Aorta (tissue), 5 donors: ENCODE data around the gene TSC22D2. TPM values are rescaled to one million over a fixed set of nuclear protein-coding genes. Genes with fewer than 3 reads are reported as not detected.

ENCODE experiments used
- ATAC-seq: fragments of 200-7000 bp; cut with Tn5 transposase; one replicate; pipeline ENCODE4 v1.9.1; 2022; ENCODE audit warnings: moderate library complexity; ENCODE audit not compliant: low FRiP score
- DNase-seq, 2 donors: peaks; one replicate each; pipeline ENCODE4 v3.0.0-alpha.2; 2020
- H3K27ac ChIP-seq, 2 donors: one replicate each; pipeline ENCODE4 v1.5.1; 2013; ENCODE audit warnings: low read length in 2 of 2, mild to moderate bottlenecking in 2 of 2, moderate library complexity in 2 of 2, control low read depth in 1 of 2, inconsistent platforms in 1 of 2, low read depth in 1 of 2
- H3K27me3 ChIP-seq, 2 donors: one replicate each; pipeline ENCODE4 v1.6.1; 2013; ENCODE audit warnings: control low read depth in 1 of 2, low read length in 1 of 2, mild to moderate bottlenecking in 1 of 2, moderate library complexity in 1 of 2; ENCODE audit not compliant: insufficient read depth in 2 of 2, control insufficient read depth in 1 of 2
- H3K36me3 ChIP-seq, 2 donors: one replicate each; pipeline ENCODE4 v1.6.1; 2013; ENCODE audit warnings: control low read depth in 1 of 2, low read length in 1 of 2, mild to moderate bottlenecking in 1 of 2; ENCODE audit not compliant: insufficient read depth in 2 of 2, control insufficient read depth in 1 of 2
- H3K4me1 ChIP-seq, 2 donors: one replicate each; pipeline ENCODE4 v1.6.1; 2013; ENCODE audit warnings: low read length in 2 of 2, control low read depth in 1 of 2, mild to moderate bottlenecking in 1 of 2, moderate library complexity in 1 of 2; ENCODE audit not compliant: insufficient read depth in 2 of 2, control insufficient read depth in 1 of 2
- H3K4me3 ChIP-seq, 2 donors: one replicate each; pipeline ENCODE4 v1.5.1; 2013; ENCODE audit warnings: low read length in 2 of 2, control low read depth in 1 of 2, mild to moderate bottlenecking in 1 of 2
- H3K9me3 ChIP-seq: one replicate; pipeline ENCODE4 v1.6.1; 2013; ENCODE audit warnings: mild to moderate bottlenecking, low read length; ENCODE audit not compliant: control insufficient read depth
- WGBS, 2 donors: extraction: QIAGEN DNeasy Blood & Tissue Kit; methylation state at CpG; one replicate each; pipeline ENCODE4 v1.1.7; 2013; 5-methylcytosine and 5-hydroxymethylcytosine counted together
- intact Hi-C, 2 donors: fragments of 100-400 bp; cut with DNase I; formaldehyde crosslinking; loops; one replicate each; pipeline versions ENCODE4 v1.14.2 to v1.15.0; 2022
- polyA plus RNA-seq, 2 donors: library from polyadenylated mRNA; stranded (reverse); fragments of 200-250 nt; gene quantifications; one replicate each; pipeline ENCODE4 v1.2.3, GENCODE V29; 2013
- total RNA-seq, 2 donors: library from RNA; stranded (reverse); fragmentation: NEBNext Ultra II Directional; extraction: Animal tissue kit (Norgen Biotek cat#: 25700); gene quantifications; one replicate each; pipeline ENCODE4 v1.2.1, GENCODE V29; 2021
- donor health status: healthy with polysubstance abuse.
- donor health status: Bipolar disorder and iron deficiency.
- donor health status: DM: no; HTN: no; CAD: no.
- donor health status: DM: no; HTN: no; CAD: no.
- donor health status: DM: yes; HTN: yes; CAD: no.

TSC22D2 gene
- total and polyA plus RNA-seq, 4 donors = 10.6 to 64.7 (median 27.7) TPM

GRCh38 chr3:150409125-150409511 is 1.0 kb downstream of the TSC22D2 start:
- WGBS, 2 donors = 0 to 1% methylated on average over 30 of the region's 30 CpGs
- H3K9me3 ChIP-seq = no peaks in the 10 kb centered on the region
- DNase-seq (no peak), ATAC-seq (peak; percentile 0)
- intact Hi-C loops = loop anchor here (2.0 to 10.0 kb wide), 7 partner anchors 37 to 437 kb away; partner anchors contain the start of genes EIF2A (in 1 of the 2), PFN2 (in 1 of the 2) and SERP1 (in 1 of the 2)
- peak overlapping the region; percentile 81 to 100 for H3K27ac ChIP-seq
- H3K4me1 ChIP-seq = no peaks in the 10 kb centered on the region
- H3K27me3 ChIP-seq = no peaks in the 10 kb centered on the region
- peak overlapping the region; percentile 76 to 78 for H3K4me3 ChIP-seq
- no peaks in the 10 kb centered on the region for H3K36me3 ChIP-seq

- H3K9me3 ChIP-seq = no peaks in the 10 kb centered on the region
- no peaks in the 10 kb centered on the region for H3K4me1 ChIP-seq
- H3K4me3 ChIP-seq = peak overlapping the region; percentile 76 to 78
- 0% methylated on average over 66 to 72 of the region's 72 CpGs for WGBS, 2 donors
- no peaks in the 10 kb centered on the region for H3K27me3 ChIP-seq
- intact Hi-C loops = loop anchor here (2.0 to 10.0 kb wide), 10 partner anchors 37 to 437 kb away; partner anchors contain the start of genes EIF2A (in 1 of the 2), PFN2 (in 1 of the 2) and SERP1 (in 1 of the 2)
- peak; percentile 87 to 91 for DNase-seq
- no peaks in the 10 kb centered on the region for H3K36me3 ChIP-seq
- H3K27ac ChIP-seq = peak overlapping the region; percentile 81 to 100
- peak; percentile 70 for ATAC-seq
Measured at GRCh38 chr3:150409512-150410310, 1.6 kb downstream of the TSC22D2 start.

GRCh38 chr3:150410311-150411105 is 2.4 kb downstream of the TSC22D2 start:
- Histone ChIP-seq H3K27me3 (no peaks in the 10 kb centered on the region), H3K36me3 (no peaks in the 10 kb centered on the region), H3K9me3 (no peaks in the 10 kb centered on the region), H3K4me3 (peak overlapping the region; percentile 76 to 78), H3K27ac (peak overlapping the region in 1 of 2 donors; percentile 100), H3K4me1 (peaks cover 2 to 3% of the 10 kb centered on the region in 2 donors)
- 0% methylated on average over 64 to 68 of the region's 68 CpGs for WGBS, 2 donors
- DNase-seq (peak; percentile 67 to 82), ATAC-seq (no peak)
- intact Hi-C loops = loop anchor here (5.0 to 10.0 kb wide), 3 partner anchors 37 to 186 kb away; no protein-coding TSS in a partner anchor

GRCh38 chr3:150411106-150411460 is 3.0 kb downstream of the TSC22D2 start:
- WGBS, 2 donors = 0 to 1% methylated on average over 5 of the region's 5 CpGs
- H3K27me3 ChIP-seq = no peaks in the 10 kb centered on the region
- no peaks in the 10 kb centered on the region for H3K9me3 ChIP-seq
- ATAC-seq (no peak), DNase-seq (no peak)
- no peaks in the 10 kb centered on the region for H3K36me3 ChIP-seq
- peak overlapping the region; percentile 76 to 78 for H3K4me3 ChIP-seq
- peaks cover 3 to 7% of the 10 kb centered on the region in 2 donors for H3K4me1 ChIP-seq
- H3K27ac ChIP-seq = peak overlapping the region in 1 of 2 donors; percentile 9
- intact Hi-C loops = loop anchor here (5.0 to 10.0 kb wide), 3 partner anchors 36 to 186 kb away; no protein-coding TSS in a partner anchor

GRCh38 chr3:150411546-150411945 is 3.4 kb downstream of the TSC22D2 start:
- WGBS, 2 donors = 0 to 1% methylated on average over 3 of the region's 3 CpGs
- Histone ChIP-seq H3K27me3 (no peaks in the 10 kb centered on the region), H3K4me1 (peaks cover 3 to 7% of the 10 kb centered on the region in 2 donors), H3K4me3 (peak overlapping the region; percentile 76 to 78), H3K27ac (no peak overlapping the region), H3K9me3 (no peaks in the 10 kb centered on the region), H3K36me3 (no peaks in the 10 kb centered on the region)
- DNase-seq = no peak
- ATAC-seq = no peak
- intact Hi-C loops = loop anchor here (5.0 to 10.0 kb wide), 3 partner anchors 36 to 187 kb away; no protein-coding TSS in a partner anchor

GRCh38 chr3:150411976-150412375 is 3.9 kb downstream of the TSC22D2 start:
- H3K27ac ChIP-seq = no peak overlapping the region

GRCh38 chr3:150412561-150413231 is 4.6 kb downstream of the TSC22D2 start:
- DNase-seq (no peak), ATAC-seq (no peak)
- no peaks in the 10 kb centered on the region for H3K27me3 ChIP-seq
- H3K4me1 ChIP-seq = peaks cover 4 to 7% of the 10 kb centered on the region in 2 donors
- H3K4me3 ChIP-seq = peak overlapping the region; percentile 73 to 75
- intact Hi-C loops = loop anchor here (5.0 to 10.0 kb wide), 3 partner anchors 35 to 188 kb away; no protein-coding TSS in a partner anchor
- H3K9me3 ChIP-seq = no peaks in the 10 kb centered on the region
- 1% methylated on average over 5 of the region's 5 CpGs for WGBS, 2 donors
- H3K36me3 ChIP-seq = no peaks in the 10 kb centered on the region
- H3K27ac ChIP-seq = no peak overlapping the region

More at GRCh38 chr3:150411976-150412375, 3.9 kb downstream of the TSC22D2 start:
- intact Hi-C loops = loop anchor here (5.0 to 10.0 kb wide), 3 partner anchors 35 to 187 kb away; no protein-coding TSS in a partner anchor
- Histone ChIP-seq H3K4me1 (peaks cover 3 to 7% of the 10 kb centered on the region in 2 donors), H3K9me3 (no peaks in the 10 kb centered on the region), H3K27me3 (no peaks in the 10 kb centered on the region), H3K36me3 (no peaks in the 10 kb centered on the region), H3K4me3 (peak overlapping the region; percentile 76 to 78)
- DNase-seq (no peak), ATAC-seq (no peak)
- WGBS, 2 donors = 10 to 11% methylated on average over 2 of the region's 2 CpGs

GRCh38 chr3:150414258-150414657 is 6.2 kb downstream of the TSC22D2 start:
- peaks cover 4 to 12% of the 10 kb centered on the region in 2 donors for H3K4me1 ChIP-seq
- ATAC-seq = no peak
- intact Hi-C loops = loop anchor here (5.0 to 10.0 kb wide), 3 partner anchors 33 to 189 kb away; no protein-coding TSS in a partner anchor

More at GRCh38 chr3:150414258-150414657, 6.2 kb downstream of the TSC22D2 start:
- no peaks in the 10 kb centered on the region for H3K36me3 ChIP-seq
- H3K27me3 ChIP-seq = no peaks in the 10 kb centered on the region
- 2 to 4% methylated on average over 3 of the region's 3 CpGs for WGBS, 2 donors
- H3K27ac ChIP-seq = no peak overlapping the region
- peak overlapping the region in 1 of 2 donors; percentile 51 for H3K4me3 ChIP-seq
- no peaks in the 10 kb centered on the region for H3K9me3 ChIP-seq
- no peak for DNase-seq
